Duodenal mucosa (tissue), 2 donors: ENCODE results near the gene ROBO2.

Experiments
- H3K27ac ChIP-seq: one replicate; pipeline ENCODE4 v1.7.0; 2013; ENCODE audit warnings: low read depth, low read length
- H3K27me3 ChIP-seq, 2 donors: one replicate each; pipeline ENCODE4 v1.7.0; 2013; ENCODE audit warnings: low read length in 2 of 2, control low read depth in 1 of 2; ENCODE audit not compliant: insufficient read depth in 2 of 2, control insufficient read depth in 1 of 2
- H3K36me3 ChIP-seq, 2 donors: one replicate each; pipeline ENCODE4 v1.7.0; 2013; ENCODE audit warnings: low read length in 2 of 2, control low read depth in 1 of 2; ENCODE audit not compliant: insufficient read depth in 2 of 2, control insufficient read depth in 1 of 2
- H3K4me1 ChIP-seq, 2 donors: one replicate each; pipeline ENCODE4 v1.7.0; 2013; ENCODE audit warnings: low read length in 2 of 2, control low read depth in 1 of 2; ENCODE audit not compliant: insufficient read depth in 2 of 2, control insufficient read depth in 1 of 2
- H3K4me3 ChIP-seq, 2 donors: one replicate each; pipeline ENCODE4 v1.7.0; 2013; ENCODE audit warnings: low read length in 2 of 2, low read depth in 1 of 2
- H3K9ac ChIP-seq, 2 donors: one replicate each; pipeline ENCODE4 v1.7.0; 2013; ENCODE audit warnings: low read length in 2 of 2, low read depth in 1 of 2
- H3K9me3 ChIP-seq, 2 donors: one replicate each; pipeline ENCODE4 v1.7.0; 2013; ENCODE audit warnings: low read length in 2 of 2, control low read depth in 1 of 2; ENCODE audit not compliant: control insufficient read depth in 1 of 2

The ROBO2 gene

GRCh38 chr3:77096966-77097890 lies 57.3 kb downstream of the ROBO2 start:
- no peaks in the 10 kb centered on the region for H3K9me3 ChIP-seq
- no peaks in the 10 kb centered on the region for H3K36me3 ChIP-seq
- H3K27ac ChIP-seq: no peak overlapping the region
- H3K4me3 ChIP-seq: no peak overlapping the region
- no peak overlapping the region for H3K9ac ChIP-seq
- H3K27me3 ChIP-seq: no peaks in the 10 kb centered on the region
- H3K4me1 ChIP-seq: no peaks in the 10 kb centered on the region

- H3K9me3 ChIP-seq: no peaks in the 10 kb centered on the region
Observed at GRCh38 chr3:77102951-77103769, 63.3 kb downstream of the ROBO2 start.

GRCh38 chr3:77122652-77123051 lies 82.8 kb downstream of the ROBO2 start:
- Histone ChIP-seq H3K27me3 (no peaks in the 10 kb centered on the region), H3K36me3 (no peaks in the 10 kb centered on the region), H3K27ac (no peak overlapping the region), H3K4me3 (no peak overlapping the region), H3K9me3 (no peaks in the 10 kb centered on the region), H3K9ac (no peak overlapping the region), H3K4me1 (no peaks in the 10 kb centered on the region)

More at GRCh38 chr3:77102951-77103769, 63.3 kb downstream of the ROBO2 start:
- Histone ChIP-seq H3K36me3 (no peaks in the 10 kb centered on the region), H3K27me3 (no peaks in the 10 kb centered on the region), H3K9ac (no peak overlapping the region), H3K4me3 (no peak overlapping the region), H3K27ac (no peak overlapping the region), H3K4me1 (no peaks in the 10 kb centered on the region)

- Histone ChIP-seq H3K9me3 (no peaks in the 10 kb centered on the region), H3K9ac (no peak overlapping the region), H3K27me3 (no peaks in the 10 kb centered on the region), H3K4me3 (no peak overlapping the region), H3K36me3 (no peaks in the 10 kb centered on the region), H3K27ac (no peak overlapping the region), H3K4me1 (no peaks in the 10 kb centered on the region)
Observed at GRCh38 chr3:77125966-77126365, 86.1 kb downstream of the ROBO2 start.

- no peak overlapping the region for H3K27ac ChIP-seq
- no peaks in the 10 kb centered on the region for H3K36me3 ChIP-seq
- H3K4me3 ChIP-seq: no peak overlapping the region
- no peaks in the 10 kb centered on the region for H3K4me1 ChIP-seq
- no peaks in the 10 kb centered on the region for H3K27me3 ChIP-seq
- no peaks in the 10 kb centered on the region for H3K9me3 ChIP-seq
- no peak overlapping the region for H3K9ac ChIP-seq
Observed at GRCh38 chr3:77134769-77135168, 94.9 kb downstream of the ROBO2 start.

GRCh38 chr3:77137559-77137958 lies 97.7 kb downstream of the ROBO2 start:
- H3K9ac ChIP-seq: no peak overlapping the region
- H3K4me3 ChIP-seq: no peak overlapping the region
- no peaks in the 10 kb centered on the region for H3K4me1 ChIP-seq
- no peaks in the 10 kb centered on the region for H3K9me3 ChIP-seq
- H3K27ac ChIP-seq: no peak overlapping the region
- no peaks in the 10 kb centered on the region for H3K27me3 ChIP-seq
- no peaks in the 10 kb centered on the region for H3K36me3 ChIP-seq

GRCh38 chr3:77139624-77140023 lies 99.7 kb downstream of the ROBO2 start:
- no peak overlapping the region for H3K4me3 ChIP-seq
- H3K27ac ChIP-seq: no peak overlapping the region
- no peaks in the 10 kb centered on the region for H3K4me1 ChIP-seq
- no peak overlapping the region for H3K9ac ChIP-seq
- no peaks in the 10 kb centered on the region for H3K27me3 ChIP-seq
- H3K36me3 ChIP-seq: no peaks in the 10 kb centered on the region
- H3K9me3 ChIP-seq: no peaks in the 10 kb centered on the region

GRCh38 chr3:77141423-77141822 lies 101.5 kb downstream of the ROBO2 start:
- no peak overlapping the region for H3K4me3 ChIP-seq
- H3K27ac ChIP-seq: no peak overlapping the region
- H3K27me3 ChIP-seq: no peaks in the 10 kb centered on the region
- H3K36me3 ChIP-seq: no peaks in the 10 kb centered on the region
- no peaks in the 10 kb centered on the region for H3K4me1 ChIP-seq
- H3K9me3 ChIP-seq: no peaks in the 10 kb centered on the region
- H3K9ac ChIP-seq: no peak overlapping the region

GRCh38 chr3:77142578-77142977 lies 102.7 kb downstream of the ROBO2 start:
- H3K27ac ChIP-seq: no peak overlapping the region
- no peaks in the 10 kb centered on the region for H3K4me1 ChIP-seq
- no peaks in the 10 kb centered on the region for H3K27me3 ChIP-seq
- no peak overlapping the region for H3K9ac ChIP-seq
- no peaks in the 10 kb centered on the region for H3K9me3 ChIP-seq
- no peaks in the 10 kb centered on the region for H3K36me3 ChIP-seq
- H3K4me3 ChIP-seq: no peak overlapping the region

- no peaks in the 10 kb centered on the region for H3K27me3 ChIP-seq
- no peak overlapping the region for H3K4me3 ChIP-seq
- no peak overlapping the region for H3K9ac ChIP-seq
- H3K9me3 ChIP-seq: no peaks in the 10 kb centered on the region
- peaks cover 0 to 5% of the 10 kb centered on the region in 2 donors for H3K4me1 ChIP-seq
- no peak overlapping the region for H3K27ac ChIP-seq
- no peaks in the 10 kb centered on the region for H3K36me3 ChIP-seq
Observed at GRCh38 chr3:77146004-77146403, 106.1 kb downstream of the ROBO2 start.
